Body of pancreas (tissue), 4 donors: ENCODE data around the gene PRKAG2.

Experiments
- CTCF ChIP-seq, 7 experiments: fragments of 450-650 bp in 4 of 7; fragments of 200-600 bp in 3 of 7; sonication (generic) in 3 of 7; IDR thresholded peaks; one replicate each; pipeline ENCODE4 v1.5.1; 2016 to 2019; ENCODE audit warnings: antibody characterized with exemption in 7 of 7
- POLR2A ChIP-seq, 3 donors: fragments of 450-650 bp; IDR thresholded peaks; one replicate each; pipeline ENCODE4 v1.6.1; 2016; ENCODE audit warnings: antibody characterized with exemption in 3 of 3, mild to moderate bottlenecking in 2 of 3

DNA sequence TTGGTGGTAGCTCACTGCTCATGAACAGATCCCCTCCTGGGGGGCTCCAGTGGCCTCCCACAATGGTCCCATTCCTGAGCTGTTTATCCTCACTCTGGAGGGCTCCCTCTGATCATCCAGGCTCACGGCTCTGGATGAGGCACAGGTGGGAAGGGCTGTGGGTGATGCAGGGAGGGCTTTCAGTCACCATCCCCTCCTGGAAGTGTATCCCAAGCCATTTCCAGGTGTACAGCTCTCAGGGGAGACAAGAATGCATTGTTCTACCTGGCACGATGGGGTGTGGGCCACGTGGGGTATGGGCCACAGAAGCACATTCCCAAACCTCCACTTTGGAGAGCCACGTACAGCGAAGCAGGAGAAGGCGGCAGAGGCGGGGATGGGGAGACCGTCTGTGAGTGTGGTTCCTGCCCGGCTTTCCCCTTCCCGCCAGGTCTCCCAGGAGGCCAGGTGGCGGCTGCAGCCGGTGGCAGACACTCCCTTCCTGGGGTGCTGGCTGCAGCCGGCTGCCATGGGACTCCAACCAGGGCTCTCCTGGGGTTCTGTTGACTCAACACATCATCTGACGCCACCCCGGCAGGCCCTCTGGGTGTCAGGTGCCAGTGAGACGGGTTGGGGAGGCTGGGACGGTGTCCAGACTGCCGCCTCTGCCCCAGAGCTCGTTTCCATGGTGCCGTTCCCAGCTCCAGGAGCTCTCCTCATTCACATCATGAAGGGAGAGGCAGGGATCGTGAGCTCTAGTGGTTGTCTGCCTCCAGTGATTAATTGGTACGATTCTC is 187.5 kb downstream of the PRKAG2 start:
- TF ChIP-seq POLR2A (IDR thresholded peaks at IDR 0.05) (peak in 1 of 3 donors; percentile 35), CTCF (IDR thresholded peaks at IDR 0.05) (no peak)
